ENCODE data around the gene BEND3.

GRCh38 chr6:107057679-107058078 is 57.6 kb downstream of the BEND3 start:
- no peak for TF ChIP-seq CTCF (IDR thresholded peaks at IDR 0.05; ENCODE audit: low read depth, low read length)
- TF ChIP-seq EZH2phosphoT487 (IDR thresholded peaks at IDR 0.05; ENCODE audit: low read depth): no peak
